T-helper 2 cell (primary cell): ENCODE data around the gene UQCRH.

Experiments
- DNase-seq, 5 experiments: peaks; one replicate each; pipeline versions ENCODE4 v3.0.0 to v3.0.0-alpha.2; 2012 to 2022
- total RNA-seq, 2 donors: gene quantifications; one replicate each; lab custom pipeline; 2026; lab: John Stamatoyannopoulos, UW

Gene UQCRH
- 37.4 to 56.6 reads per million in 2 donors for total RNA-seq

DNA sequence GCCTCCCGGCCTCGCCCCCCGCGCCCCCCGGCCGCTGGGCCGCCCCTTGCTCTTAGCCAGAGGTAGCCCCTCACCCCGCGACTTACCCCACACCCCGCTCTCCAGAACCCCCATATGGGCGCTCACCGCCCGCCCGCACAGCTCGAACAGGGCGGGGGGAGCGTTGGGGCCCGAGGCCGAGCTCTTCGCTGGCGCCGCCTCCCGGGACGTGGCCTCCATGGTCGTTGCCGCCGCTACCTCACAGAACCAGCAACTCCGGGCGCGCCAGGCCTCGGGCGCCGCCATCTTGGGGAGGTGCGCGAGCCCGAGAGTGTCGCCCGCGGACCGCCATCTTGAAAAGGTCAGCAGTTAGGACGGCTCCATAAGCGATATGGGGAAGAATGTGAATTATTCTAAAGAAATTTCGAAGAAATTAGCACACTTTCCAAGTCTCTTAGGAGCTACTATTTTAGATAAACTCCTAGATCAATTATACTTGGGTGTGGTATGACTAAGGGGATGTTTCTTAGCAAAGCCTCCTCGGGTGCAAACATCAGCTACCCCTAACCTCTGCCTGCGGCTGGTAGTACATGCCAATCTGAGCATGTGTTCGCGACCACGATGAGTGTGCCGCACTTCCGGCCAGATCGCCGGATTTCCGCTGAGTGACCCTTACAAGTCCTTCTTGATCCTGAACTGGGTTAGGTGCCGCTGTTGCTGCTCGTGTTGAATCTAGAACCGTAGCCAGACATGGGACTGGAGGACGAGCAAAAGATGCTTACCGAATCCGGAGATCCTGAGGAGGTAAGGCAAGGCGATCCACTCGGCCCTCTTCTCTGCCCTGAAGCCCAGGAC is at the start of gene UQCRH, which contains the start of gene LRRC41:
UQCRH (plus strand) TSS at position 661 of the 834 bp plus-strand sequence; CDS start at position 730, 69 bp downstream.
LRRC41 (minus strand) TSS at position 579 of the 834 bp plus-strand sequence; CDS start at position 285, 294 bp downstream.
- peak; percentile 85 to 96 (median 89) for DNase-seq

DNA sequence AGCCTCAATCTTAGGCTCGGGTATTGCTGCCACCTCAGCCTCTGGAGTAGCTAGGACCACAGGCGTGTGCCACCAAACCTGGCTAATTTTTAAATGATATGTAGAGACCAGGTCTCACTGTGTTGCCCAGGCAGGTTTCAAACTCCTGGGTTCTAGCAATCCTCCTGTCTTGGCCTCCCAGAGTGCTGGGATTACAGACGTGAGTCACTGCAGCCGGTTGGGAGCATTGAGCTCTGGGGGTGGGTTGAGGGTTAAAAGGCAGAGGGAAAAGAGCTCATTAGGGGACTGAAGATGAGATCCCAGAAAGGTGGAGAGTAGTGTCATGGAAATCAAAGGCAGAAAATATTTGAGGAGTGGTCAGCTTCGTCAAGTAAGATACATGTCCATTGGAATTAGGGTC is 48.8 kb upstream of the UQCRH start:
- no peak for DNase-seq

DNA sequence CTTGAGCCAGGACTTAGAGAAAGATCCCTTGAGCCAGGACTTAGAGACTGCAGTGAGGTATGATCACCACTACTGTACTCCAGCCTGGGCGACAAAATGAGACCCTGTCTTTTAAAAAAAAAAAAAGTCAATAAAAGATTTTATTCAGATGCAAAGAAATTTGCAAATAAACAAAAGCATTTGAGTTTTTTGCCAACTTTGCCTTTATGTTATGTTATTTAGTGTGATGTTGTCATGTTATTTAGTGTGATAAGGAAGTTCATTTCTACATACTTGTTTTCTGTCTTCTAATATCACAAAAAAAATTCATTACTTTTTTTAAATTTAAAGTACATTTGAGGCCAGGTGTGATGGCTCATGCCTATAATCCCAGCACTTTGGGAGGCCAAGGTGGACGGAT is 47.0 kb upstream of the UQCRH start:
- no peak for DNase-seq

DNA sequence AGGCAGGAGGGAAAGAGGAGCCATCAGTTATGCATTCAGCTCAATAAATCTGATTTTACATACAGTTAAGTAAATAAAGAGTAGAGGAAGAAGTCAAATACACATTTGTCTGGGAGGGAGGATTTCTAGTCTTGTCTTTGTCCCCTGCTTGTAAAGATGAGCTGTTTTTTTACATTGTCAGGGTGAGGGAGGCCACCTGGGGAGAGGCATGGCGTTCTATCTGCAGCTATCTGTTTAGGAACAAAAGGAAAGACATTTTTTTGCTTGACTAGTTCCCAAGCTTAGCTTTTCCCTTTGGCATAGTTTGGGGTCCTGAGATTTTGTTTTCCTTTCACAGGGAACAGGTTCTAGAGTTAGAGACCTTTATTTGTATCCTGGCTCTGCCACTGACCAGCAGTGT is 41.0 kb upstream of the UQCRH start:
- no peak for DNase-seq

DNA sequence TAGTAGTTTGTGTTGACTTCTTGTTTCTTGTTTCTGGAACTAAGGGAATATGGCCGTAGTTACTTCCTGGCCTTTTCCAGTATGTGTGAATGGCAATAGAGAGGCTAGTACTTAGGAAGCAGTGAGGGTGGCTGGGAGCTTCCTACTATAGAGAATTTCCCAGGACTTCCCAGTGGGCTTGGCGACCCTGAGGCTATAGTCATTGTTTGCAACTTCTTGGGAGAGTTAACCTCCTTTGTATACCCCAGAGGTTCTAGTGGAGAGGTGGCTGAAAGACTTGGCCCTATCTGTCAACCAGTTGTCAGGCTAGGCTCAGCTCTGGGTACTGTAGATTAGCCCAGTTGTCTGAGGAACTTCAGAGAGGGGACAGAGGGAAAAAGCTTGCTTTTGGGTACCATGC is 40.4 kb upstream of the UQCRH start:
- DNase-seq = no peak

DNA sequence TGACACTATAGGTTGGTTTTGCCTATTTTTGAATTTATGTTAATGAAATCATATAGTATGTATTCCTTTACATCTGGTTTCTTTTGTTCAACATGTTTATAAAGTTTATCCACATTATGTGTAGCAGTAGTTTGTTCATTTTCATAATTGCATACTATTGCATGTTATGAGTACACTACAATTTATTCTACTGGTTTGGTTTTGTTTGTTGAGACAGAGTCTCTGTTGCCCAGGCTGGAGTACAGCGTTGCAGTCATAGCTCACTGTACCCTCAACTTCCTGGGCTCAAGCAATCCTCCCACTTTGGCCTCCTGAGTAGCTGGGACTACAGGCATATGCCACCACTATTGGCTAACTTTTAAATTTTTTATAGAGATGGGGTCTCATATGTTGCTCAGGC is 34.9 kb upstream of the UQCRH start:
- DNase-seq = no peak

DNA sequence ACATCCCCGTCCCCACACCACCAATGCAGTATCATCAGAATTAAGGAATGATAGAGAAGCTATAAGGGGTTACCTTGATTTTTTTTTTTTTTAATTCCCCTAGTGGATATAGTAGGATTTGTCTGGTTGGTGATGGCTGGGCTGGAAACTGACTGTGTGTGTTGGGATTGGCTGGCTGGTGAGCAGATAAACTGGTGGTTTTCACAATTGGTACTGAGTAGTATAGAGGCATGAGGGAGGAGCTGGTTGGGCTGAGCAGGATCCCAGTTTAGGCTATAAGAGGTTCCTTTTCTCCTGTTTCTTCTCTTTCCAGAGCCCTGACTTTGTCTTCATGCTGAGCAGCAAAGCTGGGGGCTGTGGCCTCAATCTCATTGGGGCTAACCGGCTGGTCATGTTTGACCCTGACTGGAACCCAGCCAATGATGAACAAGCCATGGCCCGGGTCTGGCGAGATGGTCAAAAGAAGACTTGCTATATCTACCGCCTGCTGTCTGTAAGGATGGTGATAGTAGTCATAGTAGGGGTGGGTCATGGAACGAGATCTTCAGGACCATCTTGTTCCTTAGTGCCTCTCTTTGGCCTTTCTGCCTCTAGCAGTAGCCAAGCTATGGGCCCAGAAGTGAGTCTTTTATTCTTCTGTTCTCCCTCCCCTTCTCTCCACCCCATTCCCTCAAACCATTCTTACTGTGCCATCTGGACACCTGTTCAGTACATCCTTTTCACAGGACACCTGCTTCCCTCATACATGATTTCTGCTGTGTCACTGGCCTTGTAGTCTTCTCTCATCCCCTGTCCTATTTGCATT is 29.1 kb upstream of the UQCRH start:
- DNase-seq = no peak

DNA sequence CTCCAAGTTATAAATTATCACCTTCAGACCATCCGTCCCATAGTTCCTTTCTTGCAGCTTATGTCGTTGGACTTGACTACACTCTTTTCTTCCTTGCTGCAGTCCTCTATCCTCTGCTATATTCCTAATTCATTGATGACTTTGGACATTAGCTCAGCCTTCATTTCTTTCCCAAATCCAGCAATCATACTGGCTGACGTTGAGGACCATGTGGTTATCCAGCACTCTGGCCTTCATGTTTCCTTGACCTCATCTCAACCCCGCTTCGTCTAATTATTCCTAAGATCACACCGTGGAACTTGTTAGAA is 28.5 kb upstream of the UQCRH start:
- DNase-seq = no peak

DNA sequence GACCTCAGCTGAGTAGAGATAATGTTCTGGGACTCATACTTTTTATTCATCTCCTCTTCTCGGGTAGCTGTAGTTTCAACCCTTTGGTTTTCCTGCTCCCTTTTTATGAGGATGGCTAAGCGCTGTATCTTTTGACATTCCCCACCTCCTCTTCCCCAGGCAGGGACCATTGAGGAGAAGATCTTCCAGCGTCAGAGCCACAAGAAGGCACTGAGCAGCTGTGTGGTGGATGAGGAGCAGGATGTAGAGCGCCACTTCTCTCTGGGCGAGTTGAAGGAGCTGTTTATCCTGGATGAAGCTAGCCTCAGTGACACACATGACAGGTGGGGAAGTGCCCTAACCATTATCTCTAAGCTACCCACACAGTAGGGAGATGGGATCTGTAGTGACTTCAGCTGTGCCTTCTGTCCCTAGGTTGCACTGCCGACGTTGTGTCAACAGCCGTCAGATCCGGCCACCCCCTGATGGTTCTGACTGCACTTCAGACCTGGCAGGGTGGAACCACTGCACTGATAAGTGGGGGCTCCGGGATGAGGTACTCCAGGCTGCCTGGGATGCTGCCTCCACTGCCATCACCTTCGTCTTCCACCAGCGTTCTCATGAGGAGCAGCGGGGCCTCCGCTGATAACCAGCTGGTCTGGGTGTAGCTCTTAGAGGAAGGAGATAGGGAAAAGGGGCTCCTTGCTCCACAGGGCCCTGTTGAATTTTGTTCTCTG is 25.7 kb upstream of the UQCRH start:
- DNase-seq = no peak

DNA sequence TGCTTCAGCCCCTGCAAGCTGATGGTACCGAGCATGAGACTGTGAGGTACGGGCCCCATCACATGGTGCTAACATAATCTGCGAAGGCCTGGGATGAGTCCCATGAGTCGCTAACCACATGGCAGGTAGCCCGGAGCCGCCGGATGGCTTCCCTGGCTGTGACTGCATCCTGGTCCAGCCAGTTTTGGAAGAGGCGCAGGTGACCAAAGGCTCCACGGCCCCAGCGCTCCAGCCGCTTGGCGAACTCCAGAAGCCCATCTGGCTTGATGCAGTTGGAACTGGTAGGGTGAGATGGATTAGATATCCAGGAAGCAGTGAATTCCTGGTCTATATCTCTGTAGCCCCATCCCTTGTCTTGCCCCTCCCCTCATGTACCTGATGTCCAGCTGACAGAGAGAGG is 24.7 kb upstream of the UQCRH start:
- no peak for DNase-seq

DNA sequence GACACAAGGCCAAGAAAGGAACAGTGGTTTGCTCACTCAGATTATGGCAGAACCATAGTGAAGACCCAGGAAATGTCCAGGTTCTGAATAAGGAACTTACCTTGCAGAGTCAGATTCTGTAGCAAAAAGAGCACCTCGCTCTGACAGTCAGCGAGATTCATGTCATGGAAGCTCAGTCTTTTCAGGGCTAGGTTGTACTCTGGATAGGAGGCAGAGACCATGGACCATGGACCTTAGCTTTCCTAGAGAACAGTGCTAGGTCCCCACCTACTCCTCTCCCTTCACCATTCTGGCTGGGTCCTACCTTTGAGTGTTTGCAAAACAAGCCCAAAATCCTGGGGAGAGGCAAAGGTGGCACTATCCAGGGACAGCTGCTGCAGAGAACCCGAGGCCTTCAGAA is 23.4 kb upstream of the UQCRH start:
- no peak for DNase-seq

DNA sequence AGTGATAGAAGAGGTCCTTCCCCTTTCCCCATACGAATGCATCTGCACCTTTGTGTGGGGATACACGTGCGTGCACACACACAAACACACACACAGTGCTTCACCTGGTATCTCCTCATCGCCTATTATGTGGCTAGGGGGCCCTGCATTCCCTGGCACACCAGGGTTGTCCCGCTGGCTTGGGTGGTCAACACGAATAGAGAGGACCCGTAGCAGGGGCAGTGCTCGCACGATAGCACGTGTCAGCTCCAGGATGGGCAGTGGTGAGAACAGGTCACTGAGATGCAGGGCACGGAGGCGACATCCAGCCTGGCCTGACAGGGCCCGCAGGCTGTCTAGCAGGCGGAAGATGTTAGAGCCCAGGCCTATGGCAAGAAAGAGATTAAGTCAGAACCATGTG is 22.5 kb upstream of the UQCRH start:
- DNase-seq = no peak

DNA sequence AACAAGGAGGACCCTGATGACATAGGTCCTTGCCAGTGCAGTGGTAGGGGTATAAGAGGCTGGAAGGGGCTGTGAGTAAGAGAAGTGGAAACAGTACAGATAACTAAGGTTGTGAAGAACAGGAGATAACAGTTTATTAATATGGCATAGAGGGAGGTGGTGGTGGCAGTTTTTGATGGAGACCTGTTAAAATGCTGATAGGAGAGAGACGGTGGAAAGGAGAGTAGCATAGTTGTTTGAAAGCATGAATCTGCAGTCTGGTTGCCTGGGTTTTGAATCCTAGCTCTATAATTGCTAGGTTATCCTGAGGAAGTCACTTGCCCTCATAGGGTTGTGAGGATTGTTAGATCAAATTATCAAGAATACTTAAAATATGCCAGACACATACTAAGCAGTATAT is 19.4 kb upstream of the UQCRH start:
- DNase-seq = no peak

DNA sequence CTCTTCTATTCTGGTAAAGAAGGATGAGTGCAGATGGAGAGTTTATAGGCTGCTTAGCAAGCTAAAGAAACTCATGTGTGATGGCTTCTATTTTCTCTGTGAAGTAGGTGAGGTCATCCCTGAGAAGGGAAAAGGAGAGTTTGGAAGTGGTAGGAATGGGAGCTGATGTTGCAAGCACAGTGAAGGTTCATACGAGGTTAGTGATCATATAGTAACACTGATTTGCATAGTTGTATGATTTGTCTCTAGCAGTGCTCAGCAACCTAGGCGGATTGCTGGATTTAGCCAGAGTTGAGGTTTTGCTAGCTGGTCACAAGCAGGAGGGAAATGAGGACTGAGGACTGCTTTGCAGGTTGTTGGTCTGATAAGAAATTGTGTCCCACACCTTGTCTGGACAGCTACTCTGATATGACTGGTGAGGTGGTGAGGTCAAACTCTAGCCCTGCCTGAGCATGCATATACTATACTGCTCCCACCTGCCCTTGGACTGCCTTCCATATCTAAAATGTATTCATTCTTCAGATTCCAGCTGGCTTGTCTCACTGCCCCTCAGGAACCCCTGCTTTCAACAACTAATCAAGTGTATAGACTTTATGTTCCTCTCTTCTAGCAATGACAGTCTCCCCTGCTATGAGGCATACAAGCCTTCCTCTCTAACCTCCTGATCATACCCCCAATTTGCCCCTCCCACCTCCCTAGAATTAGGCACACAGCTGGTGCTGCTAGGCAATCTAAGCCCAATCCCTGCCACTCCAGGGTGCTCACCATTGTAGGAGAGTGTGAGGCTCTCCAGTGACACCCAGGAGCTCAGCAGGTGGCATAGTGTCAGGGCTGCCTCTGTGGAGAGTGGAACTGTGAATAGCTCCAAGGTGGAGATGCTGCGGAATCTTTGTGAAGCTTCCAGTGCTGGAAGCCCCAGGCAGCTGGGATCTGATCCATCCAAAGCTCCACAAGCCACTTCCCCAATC is 18.6 kb upstream of the UQCRH start:
- no peak for DNase-seq

DNA sequence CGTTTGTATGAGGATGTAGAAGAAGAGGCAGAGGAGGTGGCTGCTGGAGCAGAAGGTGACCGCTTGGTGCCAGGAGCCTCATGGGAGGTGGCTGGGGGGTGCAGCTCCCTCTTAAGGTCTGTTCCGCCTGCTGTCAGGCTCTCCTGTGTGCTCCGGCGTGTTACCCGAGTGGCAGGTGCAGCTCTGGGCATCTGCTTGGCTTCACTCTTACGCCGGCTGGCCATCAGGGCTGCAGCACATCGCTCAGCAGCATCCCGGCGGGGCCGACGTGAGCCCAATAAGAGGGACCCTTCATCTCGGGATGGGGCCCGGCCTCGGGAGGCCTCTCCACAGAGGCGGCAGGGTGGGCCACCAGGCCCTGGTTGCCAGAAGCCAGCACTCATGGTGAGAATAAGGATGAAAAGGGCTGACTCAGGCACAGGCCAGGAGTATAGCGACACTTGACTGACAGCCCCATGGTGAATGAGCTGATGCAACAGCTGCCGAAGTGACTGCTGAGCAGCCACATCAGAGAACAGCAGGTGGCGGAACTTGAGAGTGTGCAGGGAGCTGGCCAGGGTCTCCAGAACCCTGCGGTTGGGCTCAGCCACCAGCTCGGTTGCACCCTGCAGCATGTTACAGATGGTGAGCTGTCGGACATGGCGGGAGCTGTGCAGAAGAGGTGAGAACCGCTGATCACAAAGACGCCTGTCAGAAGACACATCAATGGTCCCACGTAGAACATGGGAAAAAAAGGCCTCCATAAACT is 17.6 kb upstream of the UQCRH start:
- DNase-seq = peak in 1 of 5 experiments; percentile 58

DNA sequence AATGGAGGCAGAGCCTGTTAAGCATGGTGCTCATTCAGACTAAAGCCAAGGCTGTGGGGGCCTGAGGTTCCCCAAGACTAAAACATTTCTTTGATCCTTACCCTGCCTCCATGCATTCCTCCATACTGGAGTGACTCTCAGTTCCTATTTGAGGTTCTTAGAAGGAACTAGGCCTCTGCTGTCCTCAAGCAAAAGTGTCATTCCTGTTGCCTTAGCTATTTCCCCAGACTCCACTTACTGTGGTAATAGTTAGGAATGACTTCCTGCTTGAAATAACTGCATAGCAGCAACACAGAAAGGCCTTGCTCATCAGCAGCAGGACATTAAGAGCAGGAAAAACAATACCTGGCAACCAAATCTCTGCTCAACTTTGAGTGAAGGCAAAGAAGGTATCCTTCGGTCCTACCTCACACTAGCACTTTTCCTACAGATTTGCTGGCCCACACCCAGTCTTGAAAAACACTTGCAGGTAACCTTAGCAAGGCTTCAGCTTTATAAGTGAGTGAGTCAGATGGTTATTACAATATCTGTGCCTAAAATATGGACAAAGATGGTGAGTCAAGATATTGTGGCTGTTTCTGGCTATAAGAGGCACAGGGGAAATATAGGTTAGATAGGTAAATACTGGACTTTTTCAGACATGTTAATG is 14.9 kb upstream of the UQCRH start:
- no peak for DNase-seq

DNA sequence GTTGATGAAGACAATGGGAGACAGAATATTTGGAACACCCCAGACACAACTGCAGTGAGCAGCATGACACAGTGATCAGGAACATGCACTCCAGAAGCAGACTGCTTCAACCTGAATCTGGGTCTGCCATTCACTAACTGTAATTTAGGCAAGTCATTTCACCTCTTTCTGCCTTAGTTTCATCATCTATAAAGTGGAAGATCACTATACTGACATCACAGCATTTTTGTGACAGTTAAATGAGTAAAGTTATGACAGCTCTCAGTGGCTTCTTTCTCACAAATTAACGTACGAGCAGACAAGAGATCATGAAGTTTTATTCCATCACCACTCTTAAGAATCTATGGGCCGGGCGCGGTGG is 14.4 kb upstream of the UQCRH start:
- no peak for DNase-seq

DNA sequence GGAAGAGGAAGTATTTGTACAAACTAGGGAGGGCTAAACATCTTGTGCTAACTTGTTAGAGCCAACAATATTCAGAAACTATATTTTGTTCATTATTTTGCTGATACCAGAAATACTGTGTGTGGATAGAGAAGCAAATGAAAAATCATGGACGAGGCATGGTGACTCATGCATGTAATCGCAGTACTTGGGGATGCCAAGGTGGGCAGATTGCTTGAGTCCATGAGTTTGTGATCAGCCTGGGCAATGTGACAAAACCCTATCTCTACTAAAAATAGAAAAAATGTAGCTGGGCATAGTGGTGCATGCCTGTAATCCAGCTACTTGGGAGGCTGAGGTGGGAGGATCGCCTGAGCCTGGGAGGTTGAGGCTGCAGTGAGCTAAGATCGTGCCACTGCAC is 13.5 kb upstream of the UQCRH start:
- no peak for DNase-seq

DNA sequence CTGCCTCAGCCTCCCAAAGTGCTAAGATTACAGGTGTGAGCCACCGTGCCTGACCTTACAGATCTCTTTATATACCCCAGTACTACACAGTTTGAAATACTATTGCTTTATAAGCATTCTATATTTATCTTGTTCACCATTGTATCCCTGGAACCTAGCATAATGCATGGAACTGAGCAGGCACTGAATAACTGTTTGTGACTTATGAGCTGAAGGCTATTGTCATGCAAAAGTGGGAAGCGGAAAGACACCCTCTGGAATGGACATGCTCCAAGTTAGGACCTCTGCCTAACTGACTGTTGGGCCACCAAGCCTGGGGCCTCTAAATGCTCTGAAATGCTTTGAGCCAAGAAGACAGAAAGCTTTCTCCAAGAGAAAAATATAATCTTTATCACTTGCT is 8.2 kb upstream of the UQCRH start:
- no peak for DNase-seq

DNA sequence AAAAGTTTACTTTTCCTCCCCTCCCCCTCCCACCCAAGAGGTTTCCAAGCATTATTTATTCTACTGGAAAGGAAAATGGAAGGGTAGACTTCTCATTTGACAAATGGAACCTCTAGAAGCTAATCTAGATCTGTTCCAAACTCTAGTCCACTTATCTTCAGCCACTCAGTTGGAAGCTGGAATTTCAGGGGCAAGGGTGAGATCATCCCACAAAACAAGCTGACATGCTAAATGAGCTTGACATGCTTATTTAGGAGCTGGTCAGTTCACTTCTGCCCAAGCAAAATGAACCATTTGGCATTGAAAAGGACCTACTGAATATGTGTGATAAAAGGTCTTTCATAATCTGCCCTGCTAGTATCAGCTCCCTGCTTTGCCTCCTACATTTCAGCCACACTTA is 5.1 kb upstream of the UQCRH start:
- no peak for DNase-seq
